MM.1S (cell line): ENCODE data around the gene PRKG1.

Experiments used
- DNase-seq: peaks from one replicate; pipeline ENCODE4 v3.0.0-alpha.2; 2015
- H2AFZ ChIP-seq: fragments of 300-600 bp; sonication (generic); 2 replicates; pipeline ENCODE4 v1.6.0; 2016; ENCODE audit warnings: antibody characterized with exemption, low read length
- H3F3A ChIP-seq: fragments of 300-600 bp; sonication (generic); 2 replicates; pipeline ENCODE4 v1.6.1; 2016; ENCODE audit warnings: mild to moderate bottlenecking, antibody characterized with exemption, low read length, moderate library complexity, mixed read lengths; ENCODE audit not compliant: insufficient read depth
- H3K27ac ChIP-seq: fragments of 300-600 bp; sonication (generic); 2 replicates; pipeline ENCODE4 v1.5.1; 2016; ENCODE audit warnings: mild to moderate bottlenecking, low read length
- H3K27me3 ChIP-seq: fragments of 300-600 bp; sonication (generic); replicated peaks from 2 replicates; pipeline ENCODE4 v1.6.0; 2016; ENCODE audit warnings: low read length; ENCODE audit not compliant: insufficient read depth
- H3K36me3 ChIP-seq: fragments of 300-600 bp; sonication (generic); replicated peaks from 2 replicates; pipeline ENCODE4 v1.6.1; 2016; ENCODE audit warnings: mild to moderate bottlenecking, low read length, mixed read lengths; ENCODE audit not compliant: insufficient read depth
- H3K4me1 ChIP-seq: fragments of 300-600 bp; sonication (generic); 2 replicates; pipeline ENCODE4 v1.6.1; 2016; ENCODE audit warnings: low read length, mixed read lengths
- H3K4me2 ChIP-seq: fragments of 300-600 bp; sonication (generic); 2 replicates; pipeline ENCODE4 v1.6.0; 2016; ENCODE audit warnings: low read depth, low read length
- H3K4me3 ChIP-seq: fragments of 300-600 bp; sonication (generic); 2 replicates; pipeline ENCODE4 v1.5.1; 2016; ENCODE audit warnings: low read length, mixed read lengths
- H3K79me2 ChIP-seq: fragments of 300-600 bp; sonication (generic); 2 replicates; pipeline ENCODE4 v1.6.1; 2016; ENCODE audit warnings: mixed run types, low read length, mixed read lengths
- H3K9ac ChIP-seq: fragments of 300-600 bp; sonication (generic); 2 replicates; pipeline ENCODE4 v1.6.1; 2016; ENCODE audit warnings: low read length, mixed read lengths
- H3K9me2 ChIP-seq: fragments of 300-600 bp; sonication (generic); replicated peaks from 2 replicates; pipeline ENCODE4 v1.6.1; 2016; ENCODE audit warnings: mild to moderate bottlenecking, low read length, mixed read lengths; ENCODE audit not compliant: insufficient read depth
- H3K9me3 ChIP-seq: fragments of 300-600 bp; sonication (generic); replicated peaks from 2 replicates; pipeline ENCODE4 v1.6.1; 2016; ENCODE audit warnings: mild to moderate bottlenecking, low read length, mixed read lengths; ENCODE audit not compliant: insufficient read depth
- H4K20me1 ChIP-seq: fragments of 300-600 bp; sonication (generic); 2 replicates; pipeline ENCODE4 v1.6.1; 2016; ENCODE audit warnings: mild to moderate bottlenecking, low read length, moderate library complexity, mixed read lengths; ENCODE audit not compliant: insufficient read depth
- EZH2 ChIP-seq: fragments of 300-600 bp; sonication (generic); optimal IDR thresholded peaks from 2 replicates; pipeline ENCODE3; 2017; ENCODE audit warnings: low read depth, mild to moderate bottlenecking, antibody characterized with exemption, low read length, mixed read lengths
- EZH2phosphoT487 ChIP-seq: fragments of 300-600 bp; sonication (generic); IDR thresholded peaks from 2 replicates; pipeline ENCODE4 v1.6.1; 2018; ENCODE audit warnings: antibody characterized with exemption, low read length
- TF ChIP-seq, protein P1 (sequence below): fragments of 300-600 bp; sonication (generic); IDR thresholded peaks from 2 replicates; pipeline ENCODE4 v1.5.1; 2016; ENCODE audit warnings: antibody characterized with exemption, low read length, mixed read lengths

The PRKG1 gene

DNA sequence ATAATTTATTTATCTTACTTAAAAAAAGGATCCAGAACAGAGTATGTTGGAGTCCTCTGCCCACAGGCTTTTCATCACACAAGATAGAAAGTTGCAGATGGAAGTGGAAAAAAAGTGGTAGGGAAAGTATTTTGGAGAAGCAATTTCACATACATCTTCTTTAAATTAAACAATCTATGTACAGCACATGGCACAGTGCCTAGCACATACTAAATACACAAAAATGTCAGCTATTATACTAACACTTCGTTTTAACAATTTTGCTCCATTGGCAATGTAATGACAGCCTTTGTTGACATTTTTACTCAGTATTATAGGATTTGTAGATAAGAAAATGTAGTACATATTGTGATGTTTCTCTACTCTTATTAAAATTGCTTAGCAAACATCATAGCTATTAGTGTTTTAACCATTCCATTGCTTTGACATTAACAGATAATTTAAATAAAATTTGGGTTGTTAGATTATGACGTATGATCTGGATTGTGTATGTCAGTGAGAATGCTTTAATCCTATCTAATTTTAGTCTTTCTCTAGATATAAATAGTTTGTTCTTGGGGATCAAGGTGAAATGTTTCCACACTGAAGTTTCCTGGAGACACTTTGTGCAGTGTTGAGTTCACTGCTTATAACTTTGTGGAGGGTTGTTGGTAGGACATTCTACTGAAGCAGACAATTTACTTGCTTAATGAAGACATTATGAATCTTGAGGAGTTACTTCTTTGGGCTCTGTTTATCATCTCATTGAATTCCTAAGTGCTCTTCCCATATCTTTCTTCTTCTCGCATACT is 1037.0 kb downstream of the PRKG1 start:
- TF ChIP-seq, protein P1, sequence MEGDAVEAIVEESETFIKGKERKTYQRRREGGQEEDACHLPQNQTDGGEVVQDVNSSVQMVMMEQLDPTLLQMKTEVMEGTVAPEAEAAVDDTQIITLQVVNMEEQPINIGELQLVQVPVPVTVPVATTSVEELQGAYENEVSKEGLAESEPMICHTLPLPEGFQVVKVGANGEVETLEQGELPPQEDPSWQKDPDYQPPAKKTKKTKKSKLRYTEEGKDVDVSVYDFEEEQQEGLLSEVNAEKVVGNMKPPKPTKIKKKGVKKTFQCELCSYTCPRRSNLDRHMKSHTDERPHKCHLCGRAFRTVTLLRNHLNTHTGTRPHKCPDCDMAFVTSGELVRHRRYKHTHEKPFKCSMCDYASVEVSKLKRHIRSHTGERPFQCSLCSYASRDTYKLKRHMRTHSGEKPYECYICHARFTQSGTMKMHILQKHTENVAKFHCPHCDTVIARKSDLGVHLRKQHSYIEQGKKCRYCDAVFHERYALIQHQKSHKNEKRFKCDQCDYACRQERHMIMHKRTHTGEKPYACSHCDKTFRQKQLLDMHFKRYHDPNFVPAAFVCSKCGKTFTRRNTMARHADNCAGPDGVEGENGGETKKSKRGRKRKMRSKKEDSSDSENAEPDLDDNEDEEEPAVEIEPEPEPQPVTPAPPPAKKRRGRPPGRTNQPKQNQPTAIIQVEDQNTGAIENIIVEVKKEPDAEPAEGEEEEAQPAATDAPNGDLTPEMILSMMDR = no peak
- TF ChIP-seq EZH2 (no peak), EZH2phosphoT487 (no peak)
- H3K27me3 ChIP-seq = no peaks in the 10 kb centered on the region
- no peaks in the 10 kb centered on the region for H4K20me1 ChIP-seq
- no peaks in the 10 kb centered on the region for H3K9me3 ChIP-seq
- H3K79me2 ChIP-seq = no peaks in the 10 kb centered on the region
- DNase-seq = no peak
- 0 out of 2 replicates have a peak, but pooled peaks cover 3% of the 10 kb centered on the region for H3K9me2 ChIP-seq
- H3K4me3 ChIP-seq = no peak overlapping the region
- no peak overlapping the region for H3K9ac ChIP-seq
- no peaks in the 10 kb centered on the region for H3F3A ChIP-seq
- 0 out of 2 replicates have a peak, but pooled peaks cover 6% of the 10 kb centered on the region for H3K4me1 ChIP-seq
- H3K27ac ChIP-seq = no peak overlapping the region
- no peak overlapping the region for H2AFZ ChIP-seq
- H3K36me3 ChIP-seq = no peaks in the 10 kb centered on the region
- no peak overlapping the region for H3K4me2 ChIP-seq

- H4K20me1 ChIP-seq = no peaks in the 10 kb centered on the region
- DNase-seq = no peak
- no peaks in the 10 kb centered on the region for H3K9me3 ChIP-seq
- H3K4me1 ChIP-seq = no peaks in the 10 kb centered on the region
- no peak overlapping the region for H2AFZ ChIP-seq
- H3K27me3 ChIP-seq = no peaks in the 10 kb centered on the region
- TF ChIP-seq, protein P1 = no peak
- TF ChIP-seq EZH2 = no peak
- no peak for TF ChIP-seq EZH2phosphoT487
- H3K4me2 ChIP-seq = no peak overlapping the region
- no peaks in the 10 kb centered on the region for H3K36me3 ChIP-seq
- H3K9me2 ChIP-seq = 0 out of 2 replicates have a peak, but pooled peaks cover 3% of the 10 kb centered on the region
- no peak overlapping the region for H3K27ac ChIP-seq
- H3K79me2 ChIP-seq = no peaks in the 10 kb centered on the region
- no peak overlapping the region for H3K4me3 ChIP-seq
- H3F3A ChIP-seq = no peaks in the 10 kb centered on the region
- no peak overlapping the region for H3K9ac ChIP-seq
These were observed 1041.5 kb downstream of the PRKG1 start for GRCh38 chr10:52115823-52116222.

DNA sequence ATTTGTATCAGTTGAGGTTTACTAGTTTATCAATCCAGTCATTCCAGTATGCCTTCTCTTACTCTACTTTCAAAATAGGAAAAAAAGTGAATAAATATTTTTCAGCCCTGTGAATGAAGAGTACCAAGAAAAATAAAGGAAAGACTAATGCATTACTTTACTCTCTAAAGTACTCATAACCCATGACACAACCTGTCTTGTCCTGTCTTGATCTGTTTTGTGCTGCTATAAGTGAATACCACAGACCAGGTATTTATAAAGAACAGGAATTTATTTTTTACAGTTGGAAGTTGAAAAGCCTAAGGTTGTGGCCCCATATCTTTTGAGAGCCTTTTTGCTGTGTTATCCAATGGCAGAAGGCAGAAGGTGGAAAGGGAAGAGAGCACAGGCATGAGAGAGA is 1045.2 kb downstream of the PRKG1 start:
- no peaks in the 10 kb centered on the region for H3K36me3 ChIP-seq
- H3K9me2 ChIP-seq = 0 out of 2 replicates have a peak, but pooled peaks cover under 1% of the 10 kb centered on the region
- H3K4me3 ChIP-seq = no peak overlapping the region
- H3K79me2 ChIP-seq = no peaks in the 10 kb centered on the region
- no peaks in the 10 kb centered on the region for H4K20me1 ChIP-seq
- no peak overlapping the region for H2AFZ ChIP-seq
- no peak overlapping the region for H3K4me2 ChIP-seq
- H3K4me1 ChIP-seq = no peaks in the 10 kb centered on the region
- no peaks in the 10 kb centered on the region for H3K27me3 ChIP-seq
- H3F3A ChIP-seq = no peaks in the 10 kb centered on the region
- TF ChIP-seq, protein P1 = no peak
- TF ChIP-seq EZH2phosphoT487 (no peak), EZH2 (no peak)
- H3K9ac ChIP-seq = no peak overlapping the region
- no peak overlapping the region for H3K27ac ChIP-seq
- H3K9me3 ChIP-seq = no peaks in the 10 kb centered on the region
- no peak for DNase-seq
